ENCODE results near the gene SH3RF3. TPM values are rescaled to one million over a fixed set of nuclear protein-coding genes. Genes with fewer than 3 reads are reported as not detected.

The SH3RF3 gene
- total and polyA plus RNA-seq, 10 of the 15 experiments (the other 5 are each of a cell fraction or from before 2014, with no cell fraction given) = 0.08 to 8.8 (median 2.3) TPM

DNA sequence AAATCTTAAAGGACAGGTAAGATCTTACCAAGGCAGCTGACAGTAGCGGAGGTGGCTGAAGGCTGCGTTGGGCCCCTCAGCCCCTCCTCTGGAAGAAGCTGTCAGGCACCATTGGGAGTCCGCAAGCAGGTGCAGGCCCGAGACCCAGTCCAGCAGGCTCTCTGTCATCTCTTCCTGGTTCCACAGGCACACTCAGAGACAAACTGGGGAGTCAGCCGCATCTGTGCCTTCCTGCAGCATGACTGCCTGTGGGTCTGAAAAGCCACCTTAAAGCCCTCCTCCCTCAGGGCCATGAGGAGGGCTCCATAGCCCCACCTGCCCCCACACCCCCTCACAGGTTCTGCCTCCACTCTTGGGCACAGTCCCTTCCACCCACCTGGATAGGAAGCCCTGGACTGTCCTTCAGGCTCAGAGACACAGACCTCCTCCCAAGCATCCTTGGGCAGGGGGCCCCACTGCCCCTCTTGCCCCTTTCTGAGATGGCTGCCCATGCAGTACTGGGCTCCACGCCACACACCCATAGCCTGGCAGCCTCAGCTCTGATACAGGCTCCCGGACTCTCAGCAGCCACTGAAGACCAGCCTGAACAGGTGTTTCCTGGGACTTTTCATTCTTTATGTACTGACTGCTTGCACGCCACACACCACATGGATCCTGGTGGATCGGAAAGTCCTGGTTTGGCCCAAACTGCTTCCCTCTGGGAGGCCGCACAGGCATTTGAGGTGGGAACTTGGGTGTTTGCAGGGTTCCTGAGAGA lies 245.0 kb downstream of the SH3RF3 start:
- ATAC-seq (no peak), DNase-seq (ENCODE audit: low read depth, low spot score) (no peak), FAIRE-seq (no peak)
- no peaks in the 10 kb centered on the region for H3K79me2 ChIP-seq (ENCODE audit: control insufficient read depth, insufficient read depth, low read length)
- H3K4me3 ChIP-seq = no peak overlapping the region
- SMC1A ChIA-PET (ENCODE audit: uncharacterized antibody, unreplicated experiment) = interaction anchor here (1.1 kb wide), 1 partner anchor 19 kb away, joined by 3 read pairs; no protein-coding TSS in a partner anchor
- H4K20me1 ChIP-seq (ENCODE audit: control insufficient read depth, insufficient read depth) = no peaks in the 10 kb centered on the region
- intact Hi-C loops (cut with micrococcal nuclease; ENCODE audit: unreplicated experiment) (no loop called here), in situ Hi-C loops (cut with MboI) (no loop called here)
- no peaks in the 10 kb centered on the region for H3K4me1 ChIP-seq (ENCODE audit: control insufficient read depth, insufficient read depth, low read length)
- no peak overlapping the region for H3K9ac ChIP-seq (ENCODE audit: control insufficient read depth, insufficient read depth, low read length)
- CTCF ChIA-PET = interaction anchor here (1.8 kb wide), 1 partner anchor 9 kb away, joined by 3 read pairs; no protein-coding TSS in a partner anchor
- H3K27ac ChIP-seq (ENCODE audit: control insufficient read depth, insufficient read depth) = no peak overlapping the region
- POLR2A ChIA-PET = no interaction called here
- no peaks in the 10 kb centered on the region; a peak in 1 of 4 replicates for H3K27me3 ChIP-seq (replicated peaks in 1 of 2; ENCODE audit: control insufficient read depth in 2 of 2, insufficient read depth in 2 of 2, low read length in 1 of 2)
- WGBS (ENCODE audit: insufficient coverage, insufficient replicate concordance, low lambda C conversion rate, missing lambda C conversion rate) = 46% methylated on average over 9 of the region's 10 CpGs
- BruUV-seq (replicated peaks) = no TSS peak
- no peak overlapping the region for H3K4me2 ChIP-seq (ENCODE audit: control insufficient read depth, insufficient read depth)
- H3K36me3 ChIP-seq (ENCODE audit: control insufficient read depth in 2 of 2, insufficient read depth in 2 of 2, low read length in 1 of 2) = no peaks in the 10 kb centered on the region; a peak in 2 of 4 replicates
- H3K9me3 ChIP-seq (replicated peaks; ENCODE audit: control insufficient read depth, insufficient read depth, low read length) = no peaks in the 10 kb centered on the region
- RAD21 ChIA-PET (ENCODE audit: unreplicated experiment) = no interaction called here
- no peak overlapping the region for H2AFZ ChIP-seq (ENCODE audit: control insufficient read depth, low read depth, low read length)
- TF ChIP-seq TCF7 (IDR thresholded peaks at IDR 0.05; ENCODE audit: borderline replicate concordance) (no peak), POLR2AphosphoS5 (IDR thresholded peaks at IDR 0.05; ENCODE audit: low read length) (no peak), SMAD1 (IDR thresholded peaks at IDR 0.05; ENCODE audit: low read depth, partially characterized antibody) (no peak), ETV6 (conservative IDR thresholded peaks at IDR 0.05 in 1 of 2, IDR thresholded peaks at IDR 0.05 in 1 of 2; ENCODE audit: borderline replicate concordance in 1 of 2, low read depth in 1 of 2) (no peak), FOS (IDR thresholded peaks at IDR 0.05; ENCODE audit: borderline replicate concordance, extremely low read depth, insufficient read length) (no peak), CHD2 (IDR thresholded peaks at IDR 0.05; ENCODE audit: borderline replicate concordance, low read depth, low read length) (no peak), RBBP5 (conservative IDR thresholded peaks at IDR 0.05) (no peak), NBN (IDR thresholded peaks at IDR 0.05) (no peak), HDAC6 (IDR thresholded peaks at IDR 0.05; ENCODE audit: unreplicated experiment) (no peak), TCF12 (IDR thresholded peaks at IDR 0.05; ENCODE audit: low read depth, low read length) (no peak), RAD51 (IDR thresholded peaks at IDR 0.05) (no peak), CBFB (IDR thresholded peaks at IDR 0.05; ENCODE audit: low read depth) (no peak)
- TF ChIP-seq, protein P1, sequence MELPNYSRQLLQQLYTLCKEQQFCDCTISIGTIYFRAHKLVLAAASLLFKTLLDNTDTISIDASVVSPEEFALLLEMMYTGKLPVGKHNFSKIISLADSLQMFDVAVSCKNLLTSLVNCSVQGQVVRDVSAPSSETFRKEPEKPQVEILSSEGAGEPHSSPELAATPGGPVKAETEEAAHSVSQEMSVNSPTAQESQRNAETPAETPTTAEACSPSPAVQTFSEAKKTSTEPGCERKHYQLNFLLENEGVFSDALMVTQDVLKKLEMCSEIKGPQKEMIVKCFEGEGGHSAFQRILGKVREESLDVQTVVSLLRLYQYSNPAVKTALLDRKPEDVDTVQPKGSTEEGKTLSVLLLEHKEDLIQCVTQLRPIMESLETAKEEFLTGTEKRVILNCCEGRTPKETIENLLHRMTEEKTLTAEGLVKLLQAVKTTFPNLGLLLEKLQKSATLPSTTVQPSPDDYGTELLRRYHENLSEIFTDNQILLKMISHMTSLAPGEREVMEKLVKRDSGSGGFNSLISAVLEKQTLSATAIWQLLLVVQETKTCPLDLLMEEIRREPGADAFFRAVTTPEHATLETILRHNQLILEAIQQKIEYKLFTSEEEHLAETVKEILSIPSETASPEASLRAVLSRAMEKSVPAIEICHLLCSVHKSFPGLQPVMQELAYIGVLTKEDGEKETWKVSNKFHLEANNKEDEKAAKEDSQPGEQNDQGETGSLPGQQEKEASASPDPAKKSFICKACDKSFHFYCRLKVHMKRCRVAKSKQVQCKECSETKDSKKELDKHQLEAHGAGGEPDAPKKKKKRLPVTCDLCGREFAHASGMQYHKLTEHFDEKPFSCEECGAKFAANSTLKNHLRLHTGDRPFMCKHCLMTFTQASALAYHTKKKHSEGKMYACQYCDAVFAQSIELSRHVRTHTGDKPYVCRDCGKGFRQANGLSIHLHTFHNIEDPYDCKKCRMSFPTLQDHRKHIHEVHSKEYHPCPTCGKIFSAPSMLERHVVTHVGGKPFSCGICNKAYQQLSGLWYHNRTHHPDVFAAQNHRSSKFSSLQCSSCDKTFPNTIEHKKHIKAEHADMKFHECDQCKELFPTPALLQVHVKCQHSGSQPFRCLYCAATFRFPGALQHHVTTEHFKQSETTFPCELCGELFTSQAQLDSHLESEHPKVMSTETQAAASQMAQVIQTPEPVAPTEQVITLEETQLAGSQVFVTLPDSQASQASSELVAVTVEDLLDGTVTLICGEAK (IDR thresholded peaks at IDR 0.05; ENCODE audit: borderline replicate concordance) = no peak
- TF ChIP-seq, protein P2, sequence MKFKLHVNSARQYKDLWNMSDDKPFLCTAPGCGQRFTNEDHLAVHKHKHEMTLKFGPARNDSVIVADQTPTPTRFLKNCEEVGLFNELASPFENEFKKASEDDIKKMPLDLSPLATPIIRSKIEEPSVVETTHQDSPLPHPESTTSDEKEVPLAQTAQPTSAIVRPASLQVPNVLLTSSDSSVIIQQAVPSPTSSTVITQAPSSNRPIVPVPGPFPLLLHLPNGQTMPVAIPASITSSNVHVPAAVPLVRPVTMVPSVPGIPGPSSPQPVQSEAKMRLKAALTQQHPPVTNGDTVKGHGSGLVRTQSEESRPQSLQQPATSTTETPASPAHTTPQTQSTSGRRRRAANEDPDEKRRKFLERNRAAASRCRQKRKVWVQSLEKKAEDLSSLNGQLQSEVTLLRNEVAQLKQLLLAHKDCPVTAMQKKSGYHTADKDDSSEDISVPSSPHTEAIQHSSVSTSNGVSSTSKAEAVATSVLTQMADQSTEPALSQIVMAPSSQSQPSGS (IDR thresholded peaks at IDR 0.05; ENCODE audit: low read length) = no peak
- TF ChIP-seq, protein P3, sequence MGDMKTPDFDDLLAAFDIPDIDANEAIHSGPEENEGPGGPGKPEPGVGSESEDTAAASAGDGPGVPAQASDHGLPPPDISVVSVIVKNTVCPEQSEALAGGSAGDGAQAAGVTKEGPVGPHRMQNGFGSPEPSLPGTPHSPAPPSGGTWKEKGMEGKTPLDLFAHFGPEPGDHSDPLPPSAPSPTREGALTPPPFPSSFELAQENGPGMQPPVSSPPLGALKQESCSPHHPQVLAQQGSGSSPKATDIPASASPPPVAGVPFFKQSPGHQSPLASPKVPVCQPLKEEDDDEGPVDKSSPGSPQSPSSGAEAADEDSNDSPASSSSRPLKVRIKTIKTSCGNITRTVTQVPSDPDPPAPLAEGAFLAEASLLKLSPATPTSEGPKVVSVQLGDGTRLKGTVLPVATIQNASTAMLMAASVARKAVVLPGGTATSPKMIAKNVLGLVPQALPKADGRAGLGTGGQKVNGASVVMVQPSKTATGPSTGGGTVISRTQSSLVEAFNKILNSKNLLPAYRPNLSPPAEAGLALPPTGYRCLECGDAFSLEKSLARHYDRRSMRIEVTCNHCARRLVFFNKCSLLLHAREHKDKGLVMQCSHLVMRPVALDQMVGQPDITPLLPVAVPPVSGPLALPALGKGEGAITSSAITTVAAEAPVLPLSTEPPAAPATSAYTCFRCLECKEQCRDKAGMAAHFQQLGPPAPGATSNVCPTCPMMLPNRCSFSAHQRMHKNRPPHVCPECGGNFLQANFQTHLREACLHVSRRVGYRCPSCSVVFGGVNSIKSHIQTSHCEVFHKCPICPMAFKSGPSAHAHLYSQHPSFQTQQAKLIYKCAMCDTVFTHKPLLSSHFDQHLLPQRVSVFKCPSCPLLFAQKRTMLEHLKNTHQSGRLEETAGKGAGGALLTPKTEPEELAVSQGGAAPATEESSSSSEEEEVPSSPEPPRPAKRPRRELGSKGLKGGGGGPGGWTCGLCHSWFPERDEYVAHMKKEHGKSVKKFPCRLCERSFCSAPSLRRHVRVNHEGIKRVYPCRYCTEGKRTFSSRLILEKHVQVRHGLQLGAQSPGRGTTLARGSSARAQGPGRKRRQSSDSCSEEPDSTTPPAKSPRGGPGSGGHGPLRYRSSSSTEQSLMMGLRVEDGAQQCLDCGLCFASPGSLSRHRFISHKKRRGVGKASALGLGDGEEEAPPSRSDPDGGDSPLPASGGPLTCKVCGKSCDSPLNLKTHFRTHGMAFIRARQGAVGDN (IDR thresholded peaks at IDR 0.05) = no peak

All from GM12878 (cell line).